ENCODE data around the gene COPG1. TPM values are rescaled to one million over a fixed set of nuclear protein-coding genes. Genes with fewer than 3 reads are reported as not detected.
A peak's percentile ranks its signal among the peaks of the same experiment; 100 is the strongest.

COPG1 gene
- total and polyA plus RNA-seq, 2 experiments from 2014 or later = 114 to 154 TPM

DNA sequence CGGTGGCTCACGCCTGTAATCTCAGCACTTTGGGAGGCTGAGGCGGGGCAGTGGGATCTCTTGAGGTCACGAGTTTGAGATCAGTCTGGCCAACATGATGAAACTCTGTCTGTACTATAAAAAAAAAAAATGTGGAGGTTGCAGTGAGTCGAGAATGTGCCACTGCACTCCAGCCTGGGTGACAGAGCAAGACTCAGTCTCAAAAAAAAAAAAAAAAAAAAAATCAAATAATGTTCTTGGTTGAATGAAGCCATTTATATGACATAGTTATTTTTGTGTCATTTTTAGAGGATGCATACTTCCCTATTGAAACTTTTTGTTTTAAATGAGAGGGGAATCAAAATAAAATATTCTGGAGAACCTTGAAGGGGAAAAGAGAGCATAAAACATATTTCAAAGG, 32.3 kb downstream of the COPG1 start:
- no peak for DNase-seq (ENCODE audit: low read depth in 1 of 2, low spot score in 1 of 2)
- no peak overlapping the region for H3K27ac ChIP-seq
- peaks cover 6% of the 10 kb centered on the region for H3K36me3 ChIP-seq
- H3K27me3 ChIP-seq = no peaks in the 10 kb centered on the region
- H3K9me3 ChIP-seq (ENCODE audit: low read depth) = no peaks in the 10 kb centered on the region
- TF ChIP-seq, protein P1, sequence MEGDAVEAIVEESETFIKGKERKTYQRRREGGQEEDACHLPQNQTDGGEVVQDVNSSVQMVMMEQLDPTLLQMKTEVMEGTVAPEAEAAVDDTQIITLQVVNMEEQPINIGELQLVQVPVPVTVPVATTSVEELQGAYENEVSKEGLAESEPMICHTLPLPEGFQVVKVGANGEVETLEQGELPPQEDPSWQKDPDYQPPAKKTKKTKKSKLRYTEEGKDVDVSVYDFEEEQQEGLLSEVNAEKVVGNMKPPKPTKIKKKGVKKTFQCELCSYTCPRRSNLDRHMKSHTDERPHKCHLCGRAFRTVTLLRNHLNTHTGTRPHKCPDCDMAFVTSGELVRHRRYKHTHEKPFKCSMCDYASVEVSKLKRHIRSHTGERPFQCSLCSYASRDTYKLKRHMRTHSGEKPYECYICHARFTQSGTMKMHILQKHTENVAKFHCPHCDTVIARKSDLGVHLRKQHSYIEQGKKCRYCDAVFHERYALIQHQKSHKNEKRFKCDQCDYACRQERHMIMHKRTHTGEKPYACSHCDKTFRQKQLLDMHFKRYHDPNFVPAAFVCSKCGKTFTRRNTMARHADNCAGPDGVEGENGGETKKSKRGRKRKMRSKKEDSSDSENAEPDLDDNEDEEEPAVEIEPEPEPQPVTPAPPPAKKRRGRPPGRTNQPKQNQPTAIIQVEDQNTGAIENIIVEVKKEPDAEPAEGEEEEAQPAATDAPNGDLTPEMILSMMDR (IDR thresholded peaks at IDR 0.05; ENCODE audit: low read depth, low read length) = no peak
- H3K4me1 ChIP-seq (ENCODE audit: low read depth) = peaks cover 7% of the 10 kb centered on the region
- H3K4me3 ChIP-seq = no peak overlapping the region

DNA sequence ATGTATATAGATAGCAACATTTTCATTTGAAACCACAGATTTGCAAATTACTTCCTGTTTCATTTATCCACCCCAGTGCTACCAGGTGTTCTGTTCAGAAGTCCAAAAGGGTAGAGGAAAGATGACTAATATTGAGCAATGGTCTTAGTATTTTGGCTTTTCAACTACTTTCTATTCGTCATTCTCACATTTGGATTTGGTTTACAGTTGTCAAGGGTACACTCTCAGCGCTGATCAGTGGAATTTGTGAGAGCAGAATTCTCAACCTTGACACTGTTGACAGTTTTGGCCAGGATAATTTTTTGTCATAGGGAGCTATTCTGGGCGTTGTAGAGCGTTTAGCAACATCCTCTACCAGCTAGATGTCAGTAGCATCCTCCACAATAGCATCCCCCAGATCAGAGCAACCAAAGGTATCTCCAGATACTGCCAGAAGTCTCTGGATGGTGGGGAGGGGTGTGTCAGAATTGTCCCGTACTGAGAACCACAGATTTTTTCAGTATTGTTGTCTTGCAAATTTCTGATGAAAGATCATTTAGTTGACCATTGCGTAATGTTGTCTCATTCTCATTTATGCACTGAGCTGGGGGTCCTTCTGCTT, 33.4 kb downstream of the COPG1 start:
- Histone ChIP-seq H3K4me3 (no peak overlapping the region), H3K27me3 (no peaks in the 10 kb centered on the region), H3K4me1 (ENCODE audit: low read depth) (peaks cover 7% of the 10 kb centered on the region), H3K27ac (no peak overlapping the region), H3K9me3 (ENCODE audit: low read depth) (no peaks in the 10 kb centered on the region), H3K36me3 (no peaks in the 10 kb centered on the region)
- TF ChIP-seq, protein P1 (IDR thresholded peaks at IDR 0.05; ENCODE audit: low read depth, low read length) = no peak
- peak in 1 of 2 donors; percentile 56 for DNase-seq (ENCODE audit: low read depth in 1 of 2, low spot score in 1 of 2)

DNA sequence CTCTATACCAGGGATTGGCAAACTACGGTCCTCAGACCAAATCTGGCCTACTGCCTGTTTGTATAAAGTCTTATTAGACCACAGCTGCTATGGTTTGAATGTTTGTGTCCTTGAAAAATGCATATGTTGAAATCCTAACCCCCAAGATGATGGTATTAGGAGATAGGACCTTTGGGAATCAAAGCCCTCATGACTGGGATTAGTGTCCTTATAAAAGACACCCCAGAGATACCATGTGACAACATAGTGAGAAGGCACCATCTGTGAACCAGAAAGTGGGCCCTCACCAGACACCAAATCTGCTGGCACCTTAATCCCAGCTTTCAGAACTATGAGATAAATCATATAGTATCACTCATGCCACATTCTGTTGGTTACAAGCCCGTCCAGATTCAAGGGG, 36.7 kb downstream of the COPG1 start:
- no peak overlapping the region for H3K27ac ChIP-seq
- peaks cover 17% of the 10 kb centered on the region for H3K36me3 ChIP-seq
- TF ChIP-seq, protein P1 (IDR thresholded peaks at IDR 0.05; ENCODE audit: low read depth, low read length) = no peak
- no peak overlapping the region for H3K4me3 ChIP-seq
- peak in 1 of 2 donors; percentile 30 for DNase-seq (ENCODE audit: low read depth in 1 of 2, low spot score in 1 of 2)
- H3K9me3 ChIP-seq (ENCODE audit: low read depth) = no peaks in the 10 kb centered on the region
- no peaks in the 10 kb centered on the region for H3K27me3 ChIP-seq
- H3K4me1 ChIP-seq (ENCODE audit: low read depth) = no peaks in the 10 kb centered on the region

DNA sequence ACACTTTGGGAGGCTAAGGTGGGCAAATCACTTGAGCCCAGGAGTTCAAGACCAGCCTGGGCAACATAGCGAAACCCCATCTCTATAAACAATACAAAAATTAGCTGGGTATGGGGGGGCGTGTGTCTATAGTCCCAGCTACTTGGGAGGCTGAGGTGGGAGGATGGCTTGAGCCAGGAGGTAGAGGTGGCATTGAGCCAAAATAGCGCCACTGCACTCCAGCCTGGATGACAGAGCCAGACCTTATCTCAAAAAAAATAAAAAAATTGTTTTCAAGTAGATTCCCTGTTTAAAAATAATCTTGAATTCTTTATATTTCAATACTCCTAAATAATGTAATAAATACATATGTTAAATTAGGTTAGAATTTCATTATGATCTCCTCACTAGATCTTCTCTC, 39.0 kb downstream of the COPG1 start:
- H3K27ac ChIP-seq = no peak overlapping the region
- H3K9me3 ChIP-seq (ENCODE audit: low read depth) = no peaks in the 10 kb centered on the region
- H3K4me1 ChIP-seq (ENCODE audit: low read depth) = no peaks in the 10 kb centered on the region
- H3K36me3 ChIP-seq = peaks cover 32% of the 10 kb centered on the region
- no peak overlapping the region for H3K4me3 ChIP-seq
- DNase-seq (ENCODE audit: low read depth in 1 of 2, low spot score in 1 of 2) = no peak
- TF ChIP-seq, protein P1 (IDR thresholded peaks at IDR 0.05; ENCODE audit: low read depth, low read length) = no peak
- H3K27me3 ChIP-seq = no peaks in the 10 kb centered on the region

DNA sequence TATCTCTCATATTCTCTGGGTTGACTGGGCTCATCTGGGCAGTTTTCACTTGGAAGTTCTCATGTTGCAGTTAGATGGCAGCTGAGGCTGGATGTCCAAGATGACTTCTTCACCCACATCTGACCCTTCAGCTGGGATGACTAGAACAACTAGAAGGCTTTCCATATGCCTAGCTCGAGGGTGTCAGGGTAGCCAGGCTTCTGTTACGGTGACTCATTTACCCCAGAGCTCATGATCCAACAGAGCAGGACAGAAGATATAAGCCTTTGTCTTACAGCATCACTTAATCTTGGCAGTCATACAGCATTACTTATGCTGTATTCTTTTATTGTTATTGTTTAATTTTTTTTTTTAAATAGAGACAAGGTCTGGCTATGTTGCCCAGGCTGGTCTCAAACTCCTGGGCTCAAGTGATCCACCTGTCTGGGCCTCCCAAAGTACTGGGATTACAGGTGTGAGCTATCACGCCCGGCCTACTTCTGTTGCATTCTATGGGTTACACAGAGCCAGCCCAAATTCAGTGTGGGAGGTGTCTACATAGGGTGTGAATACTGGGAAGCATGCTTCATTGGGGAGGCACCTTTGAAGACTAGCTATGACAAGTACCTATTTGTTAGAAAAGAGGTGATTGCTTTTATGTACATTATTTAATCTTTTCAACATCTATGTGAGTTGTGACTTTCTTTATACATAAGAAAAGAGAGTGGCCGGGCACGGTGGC, 40.0 kb downstream of the COPG1 start:
- peak in 1 of 2 donors; percentile 74 for DNase-seq (ENCODE audit: low read depth in 1 of 2, low spot score in 1 of 2)
- no peak overlapping the region for H3K4me3 ChIP-seq
- peaks cover 34% of the 10 kb centered on the region for H3K36me3 ChIP-seq
- no peaks in the 10 kb centered on the region for H3K9me3 ChIP-seq (ENCODE audit: low read depth)
- no peak overlapping the region for H3K27ac ChIP-seq
- no peaks in the 10 kb centered on the region for H3K27me3 ChIP-seq
- TF ChIP-seq, protein P1 (IDR thresholded peaks at IDR 0.05; ENCODE audit: low read depth, low read length) = no peak
- H3K4me1 ChIP-seq (ENCODE audit: low read depth) = no peaks in the 10 kb centered on the region

Measured in cardiac muscle cell (in vitro differentiated cells and primary cell).